AG09309 (cell line): Measurements from ENCODE around the gene FNBP1.

Experiments used
- DNase-seq: peaks from one replicate; pipeline ENCODE4 v3.0.0-alpha.2; 2010; ENCODE audit warnings: low read depth
- H3K4me3 ChIP-seq: 2 replicates; pipeline ENCODE4 v1.5.1; 2011; ENCODE audit warnings: mild to moderate bottlenecking, low read depth, low read length, moderate library complexity; ENCODE audit not compliant: control insufficient read depth
- CTCF ChIP-seq: IDR thresholded peaks from 2 replicates; pipeline ENCODE4 v1.5.1; 2011; ENCODE audit warnings: mild to moderate bottlenecking, low read depth, low read length, inconsistent platforms; ENCODE audit not compliant: insufficient read depth, control insufficient read depth; ENCODE audit errors: missing control alignments

Gene FNBP1

GRCh38 chr9:129881547-129882324 is 161.3 kb downstream of the FNBP1 start:
- no peak for DNase-seq
- TF ChIP-seq CTCF, result no peak
- H3K4me3 ChIP-seq, result no peak overlapping the region

GRCh38 chr9:129880654-129881546 is 162.1 kb downstream of the FNBP1 start:
- no peak for TF ChIP-seq CTCF
- no peak for DNase-seq

GRCh38 chr9:129879991-129880653 is 162.9 kb downstream of the FNBP1 start:
- no peak overlapping the region for H3K4me3 ChIP-seq
- no peak for DNase-seq
- no peak for TF ChIP-seq CTCF

More at GRCh38 chr9:129880654-129881546, 162.1 kb downstream of the FNBP1 start:
- H3K4me3 ChIP-seq, result no peak overlapping the region

- H3K4me3 ChIP-seq, result no peak overlapping the region
- no peak for DNase-seq
- TF ChIP-seq CTCF, result no peak
Measured at GRCh38 chr9:129879103-129879699, 163.8 kb downstream of the FNBP1 start.

- no peak for DNase-seq
- TF ChIP-seq CTCF, result no peak
- no peak overlapping the region for H3K4me3 ChIP-seq
Measured at GRCh38 chr9:129878291-129878690, 164.7 kb downstream of the FNBP1 start.

GRCh38 chr9:129876815-129877214 is 166.2 kb downstream of the FNBP1 start:
- no peak for TF ChIP-seq CTCF

More at GRCh38 chr9:129876815-129877214, 166.2 kb downstream of the FNBP1 start:
- no peak overlapping the region for H3K4me3 ChIP-seq
- DNase-seq, result no peak
